ENCODE data around the gene AADACL2. TPM values are rescaled to one million over a fixed set of nuclear protein-coding genes. Genes with fewer than 3 reads are reported as not detected.

Gene AADACL2
- total and polyA plus RNA-seq, 9 of the 15 experiments (the other 6 are each of a cell fraction or from before 2014, with no cell fraction given), result not detected

DNA sequence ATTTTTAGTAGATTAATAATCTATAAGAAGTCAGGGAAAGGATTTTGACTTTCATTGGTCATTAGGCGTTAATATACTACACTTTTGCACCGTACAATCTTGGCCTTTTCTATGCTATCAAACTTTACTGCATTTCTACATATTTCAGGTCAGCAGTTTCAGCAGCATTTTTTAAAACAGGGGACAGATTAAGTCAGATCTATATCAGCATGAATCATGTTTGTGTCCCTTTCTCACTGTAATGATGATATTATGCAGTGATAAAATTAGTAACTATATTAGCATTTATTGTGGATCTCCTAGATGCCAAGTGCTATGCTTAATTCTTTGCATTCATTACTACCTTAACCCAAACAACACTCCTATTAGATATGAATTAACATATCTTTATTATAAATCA is 59.9 kb downstream of the AADACL2 start:
- ChIA-PET CTCF (ENCODE audit: low intra/inter-chr PET ratio) (no interaction called here), POLR2A (no interaction called here)
- 9% methylated on average over 2 of the region's 2 CpGs for WGBS (ENCODE audit: insufficient coverage, low coverage, missing lambda C conversion rate)
- Histone ChIP-seq H4K20me1 (replicated peaks; ENCODE audit: control insufficient read depth, insufficient read depth, low read length) (no peaks in the 10 kb centered on the region), H3K27ac (ENCODE audit: extremely low read depth, low read depth, low read length) (no peak overlapping the region), H3K9me1 (ENCODE audit: control insufficient read depth, insufficient read depth, low read length) (no peaks in the 10 kb centered on the region), H3K4me2 (ENCODE audit: insufficient read depth, low read length) (no peak overlapping the region), H3K36me3 (ENCODE audit: control insufficient read depth, insufficient read depth, low read length) (no peaks in the 10 kb centered on the region), H3K4me1 (replicated peaks in 1 of 2; ENCODE audit: control insufficient read depth in 2 of 2, insufficient read depth in 2 of 2, low read length in 2 of 2) (peaks cover 0 to 3% of the 10 kb centered on the region in 2 experiments; a peak in 1 of 5 replicates), H3K9me3 (replicated peaks; ENCODE audit: control insufficient read depth, insufficient read depth, low read depth, low read length) (peaks cover 2% of the 10 kb centered on the region; the same call in 1 of the 2 replicates), H3K9ac (ENCODE audit: insufficient read depth in 1 of 2, low read depth in 2 of 2, low read length in 2 of 2) (no peak overlapping the region), H3K79me2 (ENCODE audit: control insufficient read depth, insufficient read depth, low read length) (no peaks in the 10 kb centered on the region), H3K4me3 (no peak overlapping the region), H3K27me3 (ENCODE audit: control insufficient read depth in 2 of 2, insufficient read depth in 2 of 2, low read length in 2 of 2) (no peaks in the 10 kb centered on the region), H2AFZ (ENCODE audit: low read depth, low read length) (no peak overlapping the region)
- in situ Hi-C loops (cut with MboI), result no loop called here
- intact Hi-C loops (cut with micrococcal nuclease), result no loop called here
- no peak for ATAC-seq
- BruUV-seq (replicated peaks), result no TSS peak
- FAIRE-seq, result no peak
- DNase-seq (ENCODE audit: extremely low read depth in 1 of 4, low spot score in 3 of 4), result no peak
- no peak for TF ChIP-seq HNRNPUL1 (IDR thresholded peaks at IDR 0.05; ENCODE audit: low read length)
- TF ChIP-seq, protein P1, sequence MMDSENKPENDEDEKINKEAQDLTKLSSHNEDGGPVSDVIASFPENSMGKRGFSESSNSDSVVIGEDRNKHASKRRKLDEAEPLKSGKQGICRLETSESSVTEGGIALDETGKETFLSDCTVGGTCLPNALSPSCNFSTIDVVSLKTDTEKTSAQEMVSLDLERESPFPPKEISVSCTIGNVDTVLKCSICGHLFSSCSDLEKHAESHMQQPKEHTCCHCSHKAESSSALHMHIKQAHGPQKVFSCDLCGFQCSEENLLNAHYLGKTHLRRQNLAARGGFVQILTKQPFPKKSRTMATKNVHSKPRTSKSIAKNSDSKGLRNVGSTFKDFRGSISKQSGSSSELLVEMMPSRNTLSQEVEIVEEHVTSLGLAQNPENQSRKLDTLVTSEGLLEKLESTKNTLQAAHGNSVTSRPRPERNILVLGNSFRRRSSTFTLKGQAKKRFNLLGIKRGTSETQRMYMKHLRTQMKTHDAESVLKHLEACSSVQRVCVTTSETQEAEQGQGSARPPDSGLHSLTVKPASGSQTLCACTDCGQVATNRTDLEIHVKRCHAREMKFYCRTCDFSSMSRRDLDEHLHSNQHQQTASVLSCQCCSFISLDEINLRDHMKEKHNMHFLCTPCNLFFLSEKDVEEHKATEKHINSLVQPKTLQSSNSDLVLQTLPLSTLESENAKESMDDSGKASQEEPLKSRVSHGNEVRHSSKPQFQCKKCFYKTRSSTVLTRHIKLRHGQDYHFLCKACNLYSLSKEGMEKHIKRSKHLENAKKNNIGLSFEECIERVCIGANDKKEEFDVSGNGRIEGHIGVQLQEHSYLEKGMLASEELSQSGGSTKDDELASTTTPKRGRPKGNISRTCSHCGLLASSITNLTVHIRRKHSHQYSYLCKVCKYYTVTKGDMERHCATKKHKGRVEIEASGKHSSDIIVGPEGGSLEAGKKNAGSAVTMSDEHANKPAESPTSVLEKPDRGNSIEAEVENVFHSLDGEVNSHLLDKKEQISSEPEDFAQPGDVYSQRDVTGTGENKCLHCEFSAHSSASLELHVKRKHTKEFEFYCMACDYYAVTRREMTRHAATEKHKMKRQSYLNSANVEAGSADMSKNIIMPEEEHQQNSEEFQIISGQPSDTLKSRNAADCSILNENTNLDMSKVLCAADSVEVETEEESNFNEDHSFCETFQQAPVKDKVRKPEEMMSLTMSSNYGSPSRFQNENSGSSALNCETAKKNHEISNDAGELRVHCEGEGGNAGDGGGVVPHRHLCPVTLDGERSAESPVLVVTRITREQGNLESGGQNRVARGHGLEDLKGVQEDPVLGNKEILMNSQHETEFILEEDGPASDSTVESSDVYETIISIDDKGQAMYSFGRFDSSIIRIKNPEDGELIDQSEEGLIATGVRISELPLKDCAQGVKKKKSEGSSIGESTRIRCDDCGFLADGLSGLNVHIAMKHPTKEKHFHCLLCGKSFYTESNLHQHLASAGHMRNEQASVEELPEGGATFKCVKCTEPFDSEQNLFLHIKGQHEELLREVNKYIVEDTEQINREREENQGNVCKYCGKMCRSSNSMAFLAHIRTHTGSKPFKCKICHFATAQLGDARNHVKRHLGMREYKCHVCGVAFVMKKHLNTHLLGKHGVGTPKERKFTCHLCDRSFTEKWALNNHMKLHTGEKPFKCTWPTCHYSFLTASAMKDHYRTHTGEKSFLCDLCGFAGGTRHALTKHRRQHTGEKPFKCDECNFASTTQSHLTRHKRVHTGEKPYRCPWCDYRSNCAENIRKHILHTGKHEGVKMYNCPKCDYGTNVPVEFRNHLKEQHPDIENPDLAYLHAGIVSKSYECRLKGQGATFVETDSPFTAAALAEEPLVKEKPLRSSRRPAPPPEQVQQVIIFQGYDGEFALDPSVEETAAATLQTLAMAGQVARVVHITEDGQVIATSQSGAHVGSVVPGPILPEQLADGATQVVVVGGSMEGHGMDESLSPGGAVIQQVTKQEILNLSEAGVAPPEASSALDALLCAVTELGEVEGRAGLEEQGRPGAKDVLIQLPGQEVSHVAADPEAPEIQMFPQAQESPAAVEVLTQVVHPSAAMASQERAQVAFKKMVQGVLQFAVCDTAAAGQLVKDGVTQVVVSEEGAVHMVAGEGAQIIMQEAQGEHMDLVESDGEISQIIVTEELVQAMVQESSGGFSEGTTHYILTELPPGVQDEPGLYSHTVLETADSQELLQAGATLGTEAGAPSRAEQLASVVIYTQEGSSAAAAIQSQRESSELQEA (IDR thresholded peaks at IDR 0.05; ENCODE audit: low read depth), result no peak
- TF ChIP-seq, protein P2, sequence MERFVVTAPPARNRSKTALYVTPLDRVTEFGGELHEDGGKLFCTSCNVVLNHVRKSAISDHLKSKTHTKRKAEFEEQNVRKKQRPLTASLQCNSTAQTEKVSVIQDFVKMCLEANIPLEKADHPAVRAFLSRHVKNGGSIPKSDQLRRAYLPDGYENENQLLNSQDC (CRISPR knock-in tag; IDR thresholded peaks at IDR 0.05), result no peak
- no peak for TF ChIP-seq HNRNPK (IDR thresholded peaks at IDR 0.05; ENCODE audit: low read depth, low read length, poor library complexity, severe bottlenecking)
- TF ChIP-seq, protein P3, sequence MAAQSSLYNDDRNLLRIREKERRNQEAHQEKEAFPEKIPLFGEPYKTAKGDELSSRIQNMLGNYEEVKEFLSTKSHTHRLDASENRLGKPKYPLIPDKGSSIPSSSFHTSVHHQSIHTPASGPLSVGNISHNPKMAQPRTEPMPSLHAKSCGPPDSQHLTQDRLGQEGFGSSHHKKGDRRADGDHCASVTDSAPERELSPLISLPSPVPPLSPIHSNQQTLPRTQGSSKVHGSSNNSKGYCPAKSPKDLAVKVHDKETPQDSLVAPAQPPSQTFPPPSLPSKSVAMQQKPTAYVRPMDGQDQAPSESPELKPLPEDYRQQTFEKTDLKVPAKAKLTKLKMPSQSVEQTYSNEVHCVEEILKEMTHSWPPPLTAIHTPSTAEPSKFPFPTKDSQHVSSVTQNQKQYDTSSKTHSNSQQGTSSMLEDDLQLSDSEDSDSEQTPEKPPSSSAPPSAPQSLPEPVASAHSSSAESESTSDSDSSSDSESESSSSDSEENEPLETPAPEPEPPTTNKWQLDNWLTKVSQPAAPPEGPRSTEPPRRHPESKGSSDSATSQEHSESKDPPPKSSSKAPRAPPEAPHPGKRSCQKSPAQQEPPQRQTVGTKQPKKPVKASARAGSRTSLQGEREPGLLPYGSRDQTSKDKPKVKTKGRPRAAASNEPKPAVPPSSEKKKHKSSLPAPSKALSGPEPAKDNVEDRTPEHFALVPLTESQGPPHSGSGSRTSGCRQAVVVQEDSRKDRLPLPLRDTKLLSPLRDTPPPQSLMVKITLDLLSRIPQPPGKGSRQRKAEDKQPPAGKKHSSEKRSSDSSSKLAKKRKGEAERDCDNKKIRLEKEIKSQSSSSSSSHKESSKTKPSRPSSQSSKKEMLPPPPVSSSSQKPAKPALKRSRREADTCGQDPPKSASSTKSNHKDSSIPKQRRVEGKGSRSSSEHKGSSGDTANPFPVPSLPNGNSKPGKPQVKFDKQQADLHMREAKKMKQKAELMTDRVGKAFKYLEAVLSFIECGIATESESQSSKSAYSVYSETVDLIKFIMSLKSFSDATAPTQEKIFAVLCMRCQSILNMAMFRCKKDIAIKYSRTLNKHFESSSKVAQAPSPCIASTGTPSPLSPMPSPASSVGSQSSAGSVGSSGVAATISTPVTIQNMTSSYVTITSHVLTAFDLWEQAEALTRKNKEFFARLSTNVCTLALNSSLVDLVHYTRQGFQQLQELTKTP (IDR thresholded peaks at IDR 0.05; ENCODE audit: low read depth in 1 of 2, partially characterized antibody in 2 of 2), result no peak
- no peak for TF ChIP-seq RUNX1 (IDR thresholded peaks at IDR 0.05; ENCODE audit: low read depth)
- TF ChIP-seq, protein P4, sequence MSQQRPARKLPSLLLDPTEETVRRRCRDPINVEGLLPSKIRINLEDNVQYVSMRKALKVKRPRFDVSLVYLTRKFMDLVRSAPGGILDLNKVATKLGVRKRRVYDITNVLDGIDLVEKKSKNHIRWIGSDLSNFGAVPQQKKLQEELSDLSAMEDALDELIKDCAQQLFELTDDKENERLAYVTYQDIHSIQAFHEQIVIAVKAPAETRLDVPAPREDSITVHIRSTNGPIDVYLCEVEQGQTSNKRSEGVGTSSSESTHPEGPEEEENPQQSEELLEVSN (IDR thresholded peaks at IDR 0.05; ENCODE audit: borderline replicate concordance in 1 of 2, extremely low read depth in 1 of 2, insufficient read depth in 1 of 2, insufficient read length in 1 of 2, low read depth in 1 of 2, low read length in 1 of 2, poor library complexity in 1 of 2, severe bottlenecking in 1 of 2), result no peak
- TF ChIP-seq RBM25 (IDR thresholded peaks at IDR 0.05; ENCODE audit: low read depth, low read length, severe bottlenecking), result no peak
